ENCODE measurements around the gene HS2ST1.

The HS2ST1 gene

DNA sequence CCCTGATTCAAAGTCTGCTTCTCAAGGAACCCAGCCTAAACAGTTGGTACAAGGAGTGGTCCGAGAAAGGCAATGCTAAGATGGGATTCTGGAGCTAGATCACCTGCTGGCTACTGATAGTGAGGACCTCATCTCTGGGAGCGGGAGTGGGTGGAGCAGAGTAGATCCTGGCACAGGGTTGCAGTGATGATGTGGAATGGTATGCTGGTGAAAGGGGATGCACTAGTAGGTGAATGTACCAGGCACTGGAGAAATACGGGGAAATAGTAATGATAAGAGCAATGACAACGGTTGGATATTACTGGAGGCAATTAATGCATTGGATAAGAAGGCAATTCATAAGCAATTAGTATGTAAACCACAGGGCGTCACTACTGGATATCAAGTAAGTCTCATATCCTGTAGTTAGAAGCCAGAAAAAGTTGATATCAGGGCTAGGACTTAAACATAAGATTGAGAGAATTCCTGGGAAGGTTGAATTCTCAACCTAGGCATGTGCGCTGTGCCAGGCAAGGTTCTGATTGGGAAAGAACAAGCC lies 245.0 kb downstream of the HS2ST1 start (continued):
- TF ChIP-seq, protein P1, sequence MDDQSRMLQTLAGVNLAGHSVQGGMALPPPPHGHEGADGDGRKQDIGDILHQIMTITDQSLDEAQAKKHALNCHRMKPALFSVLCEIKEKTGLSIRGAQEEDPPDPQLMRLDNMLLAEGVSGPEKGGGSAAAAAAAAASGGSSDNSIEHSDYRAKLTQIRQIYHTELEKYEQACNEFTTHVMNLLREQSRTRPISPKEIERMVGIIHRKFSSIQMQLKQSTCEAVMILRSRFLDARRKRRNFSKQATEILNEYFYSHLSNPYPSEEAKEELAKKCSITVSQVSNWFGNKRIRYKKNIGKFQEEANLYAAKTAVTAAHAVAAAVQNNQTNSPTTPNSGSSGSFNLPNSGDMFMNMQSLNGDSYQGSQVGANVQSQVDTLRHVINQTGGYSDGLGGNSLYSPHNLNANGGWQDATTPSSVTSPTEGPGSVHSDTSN (CRISPR knock-in tag; IDR thresholded peaks at IDR 0.05), result no peak
- no peak for TF ChIP-seq ZBTB17 (tag by site-specific recombination; IDR thresholded peaks at IDR 0.05)
- TF ChIP-seq ZNF560 (tag by site-specific recombination; IDR thresholded peaks at IDR 0.05; ENCODE audit: borderline replicate concordance), result no peak
- TF ChIP-seq, protein P2, sequence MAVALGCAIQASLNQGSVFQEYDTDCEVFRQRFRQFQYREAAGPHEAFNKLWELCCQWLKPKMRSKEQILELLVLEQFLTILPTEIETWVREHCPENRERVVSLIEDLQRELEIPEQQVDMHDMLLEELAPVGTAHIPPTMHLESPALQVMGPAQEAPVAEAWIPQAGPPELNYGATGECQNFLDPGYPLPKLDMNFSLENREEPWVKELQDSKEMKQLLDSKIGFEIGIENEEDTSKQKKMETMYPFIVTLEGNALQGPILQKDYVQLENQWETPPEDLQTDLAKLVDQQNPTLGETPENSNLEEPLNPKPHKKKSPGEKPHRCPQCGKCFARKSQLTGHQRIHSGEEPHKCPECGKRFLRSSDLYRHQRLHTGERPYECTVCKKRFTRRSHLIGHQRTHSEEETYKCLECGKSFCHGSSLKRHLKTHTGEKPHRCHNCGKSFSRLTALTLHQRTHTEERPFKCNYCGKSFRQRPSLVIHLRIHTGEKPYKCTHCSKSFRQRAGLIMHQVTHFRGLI (tag by site-specific recombination; IDR thresholded peaks at IDR 0.05), result no peak
- TF ChIP-seq ZNF302 (tag by site-specific recombination; IDR thresholded peaks at IDR 0.05; ENCODE audit: low read depth), result no peak
- TF ChIP-seq HOXA7 (CRISPR knock-in tag; IDR thresholded peaks at IDR 0.05; ENCODE audit: borderline replicate concordance), result no peak
- TF ChIP-seq ZNF514 (tag by site-specific recombination; IDR thresholded peaks at IDR 0.05), result no peak
- TF ChIP-seq ZNF404 (tag by site-specific recombination; IDR thresholded peaks at IDR 0.05), result no peak
- TF ChIP-seq KLF10 (tag by site-specific recombination; IDR thresholded peaks at IDR 0.05), result no peak
